Neural cell (in vitro differentiated cells): ENCODE data around the gene MT3. TPM values are rescaled to one million over a fixed set of nuclear protein-coding genes. Genes with fewer than 3 reads are reported as not detected.

Experiments
- H2AFZ ChIP-seq: fragments of 200-600, 300-800 bp; sonication (generic), shearing (Covaris generic); 2 replicates; pipeline ENCODE4 v1.6.0; 2014; ENCODE audit warnings: low read depth, mild to moderate bottlenecking, antibody characterized with exemption, low read length, moderate library complexity
- H3F3A ChIP-seq: fragments of 200-600 bp; shearing (Covaris generic); 2 replicates; pipeline ENCODE4 v1.6.1; 2016; ENCODE audit warnings: mild to moderate bottlenecking, moderate library complexity, mixed read lengths, antibody characterized with exemption, low read length; ENCODE audit not compliant: insufficient read depth, poor library complexity, severe bottlenecking
- H3K27ac ChIP-seq: fragments of 200-600, 300-800 bp; sonication (generic), shearing (Covaris generic); 2 replicates; pipeline ENCODE4 v1.5.1; 2014; ENCODE audit warnings: mild to moderate bottlenecking, low read length, moderate library complexity
- H3K27me3 ChIP-seq: fragments of 300-800, 200-600 bp; sonication (generic), shearing (Covaris generic); 2 replicates; pipeline ENCODE4 v1.6.0; 2014; ENCODE audit warnings: mild to moderate bottlenecking, low read depth, low read length, moderate library complexity; ENCODE audit not compliant: insufficient read depth
- H3K36me3 ChIP-seq: fragments of 300-800, 200-600 bp; sonication (generic), shearing (Covaris generic); 2 replicates; pipeline ENCODE4 v1.5.1; 2014; ENCODE audit warnings: mild to moderate bottlenecking, antibody characterized with exemption, low read length, moderate library complexity; ENCODE audit not compliant: insufficient read depth
- H3K4me2 ChIP-seq: fragments of 300-800, 200-600 bp; sonication (generic), shearing (Covaris generic); 2 replicates; pipeline ENCODE4 v1.6.0; 2014; ENCODE audit warnings: mild to moderate bottlenecking, low read length
- H3K4me3 ChIP-seq: fragments of 300-800, 200-600 bp; sonication (generic), shearing (Covaris generic); 2 replicates; pipeline ENCODE4 v1.5.1; 2014; ENCODE audit warnings: mild to moderate bottlenecking, low read length, moderate library complexity
- H3K79me2 ChIP-seq: fragments of 200-600 bp; shearing (Covaris generic); replicated peaks from 2 replicates; pipeline ENCODE4 v1.6.0; 2014; ENCODE audit warnings: mild to moderate bottlenecking, low read length, moderate library complexity; ENCODE audit not compliant: insufficient read depth
- H3K9ac ChIP-seq: fragments of 300-800, 200-600 bp; sonication (generic), shearing (Covaris generic); 2 replicates; pipeline ENCODE4 v1.6.1; 2016; ENCODE audit warnings: mild to moderate bottlenecking, low read length, mixed read lengths
- H3K9me2 ChIP-seq: fragments of 200-600 bp; shearing (Covaris generic); 2 replicates; pipeline ENCODE4 v1.6.1; 2016; ENCODE audit warnings: mild to moderate bottlenecking, low read length, mixed read lengths; ENCODE audit not compliant: insufficient read depth
- H3K9me3 ChIP-seq: fragments of 200-600, 300-800 bp; sonication (generic), shearing (Covaris generic); 2 replicates; pipeline ENCODE4 v1.6.1; 2016; ENCODE audit warnings: mild to moderate bottlenecking, mixed run types, low read length, moderate library complexity, mixed read lengths
- H4K20me1 ChIP-seq: fragments of 200-600 bp; shearing (Covaris generic); 2 replicates; pipeline ENCODE4 v1.6.1; 2016; ENCODE audit warnings: mild to moderate bottlenecking, mixed run types; ENCODE audit not compliant: insufficient read depth
- CTCF ChIP-seq: fragments of 450-650 bp; IDR thresholded peaks from 2 replicates; pipeline ENCODE4 v1.5.1; 2014; ENCODE audit warnings: antibody characterized with exemption, mild to moderate bottlenecking, moderate library complexity; ENCODE audit not compliant: poor library complexity, severe bottlenecking
- EP300 ChIP-seq: fragments of 450-650 bp; conservative IDR thresholded peaks from 2 replicates; pipeline ENCODE4 v1.6.1; 2014; ENCODE audit warnings: antibody characterized with exemption, mild to moderate bottlenecking, moderate library complexity; ENCODE audit not compliant: poor library complexity, severe bottlenecking
- EZH2 ChIP-seq: fragments of 200-600, 300-800 bp; shearing (Covaris generic), sonication (generic); IDR thresholded peaks from 2 replicates; pipeline ENCODE4 v1.6.1; 2014; ENCODE audit warnings: antibody characterized with exemption, low read length, borderline replicate concordance, mild to moderate bottlenecking; ENCODE audit not compliant: insufficient read depth, poor library complexity, severe bottlenecking
- MXI1 ChIP-seq: fragments of 450-650 bp; conservative IDR thresholded peaks from 2 replicates; pipeline ENCODE4 v1.6.1; 2014; ENCODE audit warnings: antibody characterized with exemption, mild to moderate bottlenecking; ENCODE audit not compliant: poor library complexity, severe bottlenecking
- POLR2AphosphoS5 ChIP-seq: IDR thresholded peaks from 2 replicates; pipeline ENCODE4 v1.6.1; 2012
- RAD21 ChIP-seq: fragments of 450-650 bp; conservative IDR thresholded peaks from 2 replicates; pipeline ENCODE4 v1.6.1; 2014; ENCODE audit warnings: antibody characterized with exemption, mild to moderate bottlenecking, moderate library complexity
- REST ChIP-seq: IDR thresholded peaks from 2 replicates; pipeline ENCODE4 v1.6.1; 2012; ENCODE audit warnings: borderline replicate concordance
- SMC3 ChIP-seq: fragments of 450-650 bp; conservative IDR thresholded peaks from 2 replicates; pipeline ENCODE4 v1.6.1; 2014; ENCODE audit warnings: antibody characterized with exemption, mild to moderate bottlenecking, moderate library complexity; ENCODE audit not compliant: poor library complexity
- TAF1 ChIP-seq: IDR thresholded peaks from 2 replicates; pipeline ENCODE4 v1.6.1; 2012; ENCODE audit warnings: low read depth
- polyA plus RNA-seq: library from polyadenylated mRNA; depleted of rRNA; stranded (reverse); fragments of >200 nt; gene quantifications from 2 replicates; pipeline ENCODE4 v1.2.3, GENCODE V29; 2014

The MT3 gene
- polyA plus RNA-seq, 1 donor from 2014 or later: 1.9 TPM

GRCh38 chr16:56610609-56611111, 21.3 kb downstream of the MT3 start:
- Histone ChIP-seq H3K9ac (no peak overlapping the region), H2AFZ (no peak overlapping the region), H3K4me3 (no peak overlapping the region), H3K27me3 (peaks cover 67% of the 10 kb centered on the region), H3K79me2 (no peaks in the 10 kb centered on the region), H4K20me1 (no peaks in the 10 kb centered on the region), H3K27ac (no peak overlapping the region), H3K4me2 (no peak overlapping the region), H3K9me3 (no peaks in the 10 kb centered on the region), H3K9me2 (no peaks in the 10 kb centered on the region), H3F3A (no peaks in the 10 kb centered on the region), H3K36me3 (no peaks in the 10 kb centered on the region)
- TF ChIP-seq TAF1 (no peak), REST (no peak), MXI1 (no peak), EZH2 (no peak), CTCF (no peak), EP300 (no peak), SMC3 (no peak), RAD21 (no peak), POLR2AphosphoS5 (no peak)

GRCh38 chr16:56611281-56611833, 22.0 kb downstream of the MT3 start:
- Histone ChIP-seq H2AFZ (no peak overlapping the region), H3K4me3 (no peak overlapping the region), H3K9me3 (no peaks in the 10 kb centered on the region), H3K27me3 (peaks cover 72% of the 10 kb centered on the region), H3K4me2 (no peak overlapping the region), H3K79me2 (no peaks in the 10 kb centered on the region), H3F3A (no peaks in the 10 kb centered on the region), H4K20me1 (no peaks in the 10 kb centered on the region), H3K9ac (no peak overlapping the region), H3K9me2 (no peaks in the 10 kb centered on the region), H3K36me3 (no peaks in the 10 kb centered on the region), H3K27ac (no peak overlapping the region)
- TF ChIP-seq EP300 (no peak), RAD21 (no peak), EZH2 (no peak), CTCF (no peak)
